CD4-positive, alpha-beta T cell treated with Interleukin-6 for 4 hours (primary cell): Measurements from ENCODE around the gene PARD3.
"Not testable (repeated sequence)": the region's sequence is repeated elsewhere in the genome, so short reads cannot be mapped to it uniquely, and the experiment has no call there.

Experiments
- DNase-seq: peaks from one replicate; pipeline ENCODE4 v3.0.0-alpha.2; 2020; ENCODE audit warnings: mixed read lengths

PARD3 gene

DNA sequence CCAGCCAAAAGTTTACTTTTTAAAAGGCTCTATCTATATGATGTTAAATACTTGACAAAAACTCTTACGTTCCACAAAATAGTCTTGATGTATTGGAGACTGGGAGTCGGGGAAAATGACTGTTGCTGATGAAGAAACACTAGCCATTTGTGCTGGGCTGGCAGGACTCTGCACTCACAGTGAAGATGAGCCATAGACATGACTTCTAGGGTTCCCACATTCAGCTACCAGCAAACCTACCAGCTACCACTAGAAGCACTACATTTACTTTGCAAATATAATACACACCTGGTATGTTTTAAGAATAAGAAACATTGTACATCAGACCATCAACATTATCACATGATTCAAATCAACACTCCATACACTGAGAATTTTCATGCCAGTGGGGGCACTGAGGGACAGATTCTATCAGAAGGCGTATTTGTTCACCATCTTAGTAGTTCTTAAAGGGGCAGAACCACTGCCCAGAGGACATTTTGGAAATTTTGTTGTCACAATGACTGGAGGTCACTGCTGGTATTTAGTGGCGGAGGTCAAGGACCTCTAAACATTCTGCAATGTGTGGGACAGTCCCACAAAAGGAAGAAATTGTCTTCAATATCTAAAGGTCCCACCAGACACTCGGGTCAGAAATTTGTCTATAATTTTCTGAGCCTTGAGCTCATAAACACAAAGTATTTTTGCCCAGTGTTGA is 52.3 kb downstream of the PARD3 start:
- no peak for DNase-seq

DNA sequence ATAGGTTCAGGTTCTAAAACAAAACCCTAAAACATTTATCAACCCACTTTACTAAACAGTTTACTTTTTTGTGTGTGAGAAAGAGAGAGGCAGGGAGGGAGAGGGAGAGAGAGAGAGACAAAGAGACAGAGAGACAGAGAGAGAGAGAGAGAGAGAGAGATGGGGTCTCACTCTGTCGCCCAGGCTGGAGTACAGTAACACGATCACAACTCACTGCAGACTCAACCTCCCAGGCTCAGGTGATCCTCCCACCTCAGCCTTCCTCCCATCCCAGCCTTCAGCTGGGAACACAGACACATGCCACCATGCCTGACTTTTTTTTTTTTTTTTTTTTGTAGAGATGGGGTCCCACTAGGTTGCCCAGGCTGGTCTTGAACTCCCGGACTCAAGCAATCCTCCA is 52.9 kb downstream of the PARD3 start:
- no peak for DNase-seq

DNA sequence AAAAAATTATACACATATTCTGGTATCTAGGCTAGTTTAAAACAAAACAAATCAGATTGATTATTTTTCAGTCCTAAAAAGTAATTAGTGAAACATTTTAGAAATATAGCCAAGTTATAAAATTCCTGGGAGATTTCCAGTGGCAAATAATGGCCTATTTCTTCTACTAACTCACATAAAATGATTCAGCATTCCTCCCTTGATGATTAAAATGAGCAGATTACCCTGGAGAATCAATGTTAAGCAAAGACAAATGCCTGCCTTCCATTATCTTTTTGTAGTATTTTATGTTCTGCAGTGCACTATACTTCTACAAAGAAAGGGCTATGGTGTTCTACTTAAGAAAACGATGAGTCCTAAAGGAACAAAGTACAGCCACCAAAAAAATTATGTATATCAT is 53.6 kb downstream of the PARD3 start:
- no peak for DNase-seq

DNA sequence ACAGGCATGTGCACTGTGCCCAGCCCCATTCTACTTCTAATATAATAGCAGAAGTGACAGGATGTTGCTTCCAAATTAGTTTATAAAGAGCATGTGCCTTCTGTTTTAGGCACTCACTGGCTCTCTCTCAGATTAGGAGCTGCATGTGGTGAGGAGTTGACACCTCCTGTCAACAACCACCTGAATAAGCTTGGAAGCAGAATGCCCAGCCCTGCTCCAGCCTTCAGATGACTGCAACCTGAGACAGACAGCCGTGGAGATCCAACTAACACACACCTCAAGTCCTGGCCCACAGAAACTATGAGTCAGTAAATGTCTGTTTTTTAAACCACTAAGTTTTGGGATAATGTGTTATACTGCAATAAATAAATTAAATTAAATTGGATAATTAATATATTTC is 54.5 kb downstream of the PARD3 start:
- DNase-seq = no peak

DNA sequence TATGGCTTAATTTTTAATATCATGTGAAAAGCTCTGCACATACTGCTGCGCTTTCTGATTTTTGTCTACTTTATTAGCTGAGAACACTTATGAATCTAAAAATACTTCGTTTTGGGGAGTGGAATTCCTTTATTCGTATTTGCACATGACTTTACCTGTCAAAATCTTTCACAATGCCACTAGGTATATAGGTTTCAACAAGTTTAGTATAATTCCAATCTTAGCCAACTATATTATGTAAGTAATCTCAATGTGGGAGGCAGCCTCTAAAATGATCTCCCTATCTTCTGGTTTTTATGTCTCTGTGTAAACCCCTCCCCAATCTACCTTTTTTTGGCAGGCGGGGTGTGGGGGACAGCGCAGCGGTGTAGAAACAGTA is 55.3 kb downstream of the PARD3 start:
- DNase-seq = no peak

DNA sequence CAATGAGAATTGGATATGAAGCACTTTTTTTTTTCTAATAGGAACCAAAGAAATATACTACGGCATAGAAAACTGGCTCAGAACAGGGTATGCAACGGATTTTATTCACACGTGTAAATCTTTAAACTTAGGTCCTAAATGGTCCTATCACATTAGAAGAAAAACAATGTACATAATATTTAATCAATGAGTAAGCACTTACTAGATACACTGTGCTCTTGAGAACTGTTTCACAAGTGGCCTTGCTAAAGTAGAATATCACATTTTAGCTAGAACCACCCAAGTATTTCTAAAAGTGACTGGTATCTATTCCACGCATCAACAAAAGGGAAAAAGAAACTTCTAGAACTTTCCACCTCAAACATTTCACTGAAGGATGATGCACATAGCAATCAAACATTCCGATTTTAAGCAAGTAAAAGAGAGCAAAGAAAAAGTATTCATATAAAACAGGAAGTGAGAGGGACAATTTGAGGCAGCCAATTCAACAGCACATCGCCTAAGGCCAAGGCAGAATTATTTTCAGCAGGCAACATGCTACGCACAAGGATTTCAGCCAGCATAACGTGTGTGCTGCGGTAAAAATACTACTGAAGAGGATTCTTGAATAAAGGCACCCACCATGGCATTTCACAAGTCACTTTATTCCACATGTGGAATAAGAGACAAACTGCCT is 55.8 kb downstream of the PARD3 start:
- no peak for DNase-seq

DNA sequence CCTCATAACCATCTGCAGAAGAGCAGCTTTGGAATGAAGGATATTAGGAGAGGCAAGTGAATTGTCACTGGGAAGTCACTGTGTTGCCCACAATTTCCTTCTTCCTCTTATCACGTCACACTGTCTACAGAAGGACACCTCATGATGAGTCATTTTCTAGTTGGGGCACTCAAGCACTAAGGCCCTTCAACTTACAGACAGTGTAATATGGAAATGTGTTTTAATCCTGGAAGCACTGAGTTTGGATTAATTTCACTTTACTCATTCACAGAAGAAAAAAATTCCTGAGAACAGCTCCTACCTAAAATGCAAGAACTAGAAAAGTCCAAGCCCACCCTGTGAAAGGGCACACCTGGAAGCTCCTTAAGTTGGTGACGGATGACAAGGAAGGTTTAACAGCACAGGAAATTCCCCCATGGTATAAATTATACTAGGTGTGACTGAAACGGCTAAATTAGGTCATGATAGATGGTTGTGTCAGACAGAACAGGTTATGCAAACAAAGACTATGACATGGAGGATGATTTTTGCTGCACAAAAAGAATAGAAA is 56.6 kb downstream of the PARD3 start:
- DNase-seq = no peak

DNA sequence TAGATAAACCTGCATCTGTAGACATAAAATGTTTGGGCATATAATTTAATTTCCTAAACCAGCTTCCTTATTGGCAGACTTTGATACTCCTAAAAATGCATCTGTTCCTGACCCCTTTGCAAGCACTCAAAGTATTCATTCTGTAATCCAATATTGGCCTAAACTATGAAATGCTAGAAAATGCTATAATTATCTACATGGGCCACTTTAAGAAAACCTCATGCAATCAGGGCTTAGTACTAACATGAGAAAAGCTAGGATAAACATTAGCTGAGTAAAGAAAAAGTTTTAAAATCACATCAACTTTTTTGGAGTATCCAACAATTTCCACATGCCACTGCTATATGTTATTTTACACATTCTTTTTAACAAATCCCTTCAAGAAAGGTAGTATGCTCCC is 57.2 kb downstream of the PARD3 start:
- DNase-seq = no peak

DNA sequence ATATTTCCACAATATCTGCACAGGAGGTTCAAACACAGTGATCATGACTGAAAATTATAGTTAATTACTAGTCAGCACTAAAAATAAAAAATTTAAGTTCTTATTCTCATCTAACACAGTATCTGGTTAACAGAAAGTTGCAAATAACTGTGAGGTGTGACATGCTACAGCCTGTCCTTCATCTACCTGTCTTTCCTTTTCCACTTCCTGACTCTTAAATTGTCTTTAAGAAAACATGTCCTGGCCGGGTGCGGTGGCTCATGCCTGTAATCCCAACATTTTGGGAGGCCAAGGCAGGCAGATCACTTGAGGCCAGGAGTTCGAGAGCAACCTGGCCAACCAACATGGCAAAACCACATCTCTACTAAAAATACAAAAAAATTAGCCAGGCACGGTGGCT is 57.9 kb downstream of the PARD3 start:
- DNase-seq = not testable (repeated sequence)

DNA sequence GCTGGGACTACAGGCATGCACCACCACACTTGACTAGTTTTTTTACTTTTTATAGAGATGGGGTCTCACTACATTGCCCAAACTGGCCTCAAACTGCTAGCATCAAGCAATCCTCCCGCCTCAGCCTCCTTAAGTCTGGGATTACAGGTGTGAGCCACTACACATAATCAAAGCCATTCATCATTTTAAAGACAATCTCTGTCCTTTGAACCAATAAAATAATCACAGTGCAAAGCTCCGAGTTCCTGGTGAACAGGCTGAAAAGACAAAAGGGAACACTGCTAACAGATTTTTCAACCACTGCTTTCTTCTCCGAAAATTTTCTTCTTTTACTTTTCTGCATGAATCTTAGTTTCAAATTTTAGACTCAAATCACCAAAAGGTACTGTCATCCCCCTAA is 58.5 kb downstream of the PARD3 start:
- DNase-seq = no peak

DNA sequence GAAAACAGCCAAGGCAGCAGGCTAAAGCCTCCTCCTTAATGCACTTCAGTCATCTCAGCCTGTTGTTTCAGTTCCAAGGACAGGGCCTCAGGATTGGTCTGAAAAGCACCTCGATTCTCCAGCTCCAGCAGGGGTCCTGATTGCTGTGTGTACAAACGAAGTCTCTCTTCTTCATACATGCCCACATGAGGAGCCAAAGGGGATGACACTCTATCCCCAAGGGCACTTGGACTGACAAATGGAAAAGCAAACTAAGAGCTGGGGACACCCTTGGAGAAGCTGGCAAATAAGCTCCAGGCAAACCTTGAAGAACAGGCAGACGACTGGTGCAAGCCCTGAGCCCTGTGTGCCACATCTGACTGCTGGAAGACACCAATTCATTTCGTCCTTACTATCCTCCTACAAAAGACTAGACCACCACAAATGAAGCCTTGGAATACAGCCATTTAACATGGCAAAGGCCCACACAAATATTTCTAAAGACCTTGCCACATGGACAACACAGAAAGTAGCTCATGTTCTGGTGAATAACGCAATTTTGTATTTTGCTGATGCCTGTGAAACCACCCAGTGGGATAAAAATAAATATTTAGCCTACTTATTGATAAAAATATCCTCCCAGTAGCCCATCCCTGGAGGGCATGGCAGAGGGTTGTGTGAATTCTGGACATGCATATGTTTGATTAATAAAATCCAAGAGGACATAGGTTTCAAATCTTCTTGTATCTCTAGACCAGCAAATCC is 61.9 kb downstream of the PARD3 start:
- no peak for DNase-seq

DNA sequence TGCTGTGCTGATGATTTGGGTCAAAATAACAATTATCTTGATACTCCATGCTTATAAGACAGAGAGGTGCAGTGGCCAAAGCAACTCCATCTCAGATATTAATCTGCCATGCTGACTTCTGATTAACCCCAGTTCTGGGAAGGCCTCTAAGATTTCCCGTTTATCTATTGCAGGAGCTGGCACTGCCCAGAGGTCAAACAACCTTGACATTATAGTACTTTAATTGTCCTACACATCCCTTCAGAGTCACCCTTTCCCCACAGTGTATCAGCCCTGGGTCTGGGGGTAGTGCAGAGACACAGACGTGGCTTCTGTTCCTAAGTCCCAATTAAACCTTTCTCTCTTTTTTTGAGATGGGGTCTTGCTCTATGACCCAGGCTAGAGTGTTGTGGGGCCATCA is 63.8 kb downstream of the PARD3 start:
- no peak for DNase-seq

DNA sequence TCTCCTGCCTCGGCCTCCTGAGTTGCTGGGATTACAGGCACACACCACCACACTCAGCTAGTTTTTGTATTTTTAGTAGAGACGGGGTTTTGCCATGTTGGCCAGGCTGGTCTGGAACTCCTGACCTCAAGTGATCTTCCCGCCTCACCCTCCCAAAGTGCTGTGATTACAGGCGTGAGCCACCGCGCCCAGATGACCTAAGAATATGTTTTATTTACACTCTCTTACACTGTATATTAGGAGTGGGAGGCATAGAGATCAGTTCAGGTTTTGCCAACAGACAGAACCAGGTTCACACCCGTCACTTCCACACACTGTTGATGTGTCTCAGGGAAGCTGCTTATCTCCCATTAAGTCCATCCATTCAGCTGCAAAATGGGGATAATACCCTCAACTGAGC is 64.3 kb downstream of the PARD3 start:
- DNase-seq = not testable (repeated sequence)

DNA sequence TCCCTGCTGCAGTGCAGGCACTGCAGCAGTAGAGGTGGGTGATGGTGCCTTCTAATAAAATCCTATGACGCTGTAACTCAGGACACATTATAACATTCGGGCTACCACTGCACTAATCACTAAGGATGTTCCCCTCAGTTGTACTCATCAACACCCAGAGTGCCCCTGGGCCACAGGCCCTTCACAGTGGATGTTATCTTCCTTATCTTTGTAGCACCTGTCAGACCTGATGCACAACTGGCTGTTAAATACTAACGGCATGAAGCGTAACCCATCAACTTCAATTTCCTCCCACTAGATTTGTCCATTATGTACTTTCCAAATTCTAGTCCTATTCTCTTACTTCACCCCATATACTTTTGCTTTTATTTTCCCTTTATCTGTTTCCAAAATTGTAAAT is 66.3 kb downstream of the PARD3 start:
- no peak for DNase-seq

DNA sequence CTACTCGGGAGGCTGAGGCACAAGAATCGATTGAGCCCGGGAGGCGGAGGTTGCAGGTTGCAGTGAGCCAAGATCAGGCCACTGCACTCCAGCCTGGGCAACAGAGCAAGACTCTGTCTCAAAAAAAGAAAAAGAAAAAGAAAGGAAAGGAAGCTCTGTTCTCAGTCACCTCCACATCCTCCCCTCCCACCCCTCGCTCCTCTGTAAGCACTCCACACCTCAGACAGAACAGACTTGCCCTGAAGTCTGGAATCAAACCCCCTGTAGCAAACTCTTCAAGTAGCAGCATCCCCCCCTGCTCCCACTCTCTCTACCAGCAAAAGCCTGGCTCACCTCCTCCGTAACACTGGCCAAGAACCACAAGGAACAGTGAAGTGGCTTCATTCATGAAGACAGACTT is 66.7 kb downstream of the PARD3 start:
- no peak for DNase-seq

DNA sequence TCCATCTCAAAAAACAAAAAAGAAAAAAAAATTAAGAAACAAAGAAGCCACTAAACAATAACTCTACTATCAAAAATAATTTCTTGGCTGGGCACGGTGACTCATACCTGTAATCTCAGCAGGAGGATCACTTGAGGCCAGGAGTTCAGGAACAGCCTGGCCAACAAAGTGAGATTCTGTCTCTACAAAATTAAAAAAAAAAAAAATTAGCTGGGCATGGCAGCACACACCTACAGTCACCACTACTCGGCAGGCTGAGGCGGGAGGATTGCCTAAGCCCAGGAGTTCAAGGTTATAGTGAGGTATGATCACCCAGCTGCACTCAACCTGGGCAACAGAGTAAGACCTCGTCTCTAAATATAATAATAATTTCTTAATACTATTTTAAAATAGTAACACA is 69.0 kb downstream of the PARD3 start:
- DNase-seq = no peak

DNA sequence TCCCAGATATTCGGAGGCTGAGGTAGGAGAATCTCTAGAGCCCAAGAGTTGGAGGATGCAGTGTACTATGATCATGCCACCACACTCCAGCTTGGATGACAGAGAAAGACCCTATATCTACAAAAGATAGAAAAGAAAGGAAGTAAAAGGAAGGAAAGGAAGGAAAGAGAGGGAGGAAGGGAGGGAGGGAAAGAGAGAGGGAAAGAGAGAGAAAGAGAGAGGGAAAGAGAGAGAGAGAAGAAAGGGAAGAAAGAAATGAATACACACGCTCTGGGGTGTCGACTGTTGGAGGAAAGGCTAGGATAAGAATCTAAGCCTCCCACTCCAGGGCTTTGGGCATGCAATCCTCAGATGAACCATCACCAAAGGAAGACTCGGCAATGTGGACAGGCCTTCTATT is 69.9 kb downstream of the PARD3 start:
- DNase-seq = no peak

DNA sequence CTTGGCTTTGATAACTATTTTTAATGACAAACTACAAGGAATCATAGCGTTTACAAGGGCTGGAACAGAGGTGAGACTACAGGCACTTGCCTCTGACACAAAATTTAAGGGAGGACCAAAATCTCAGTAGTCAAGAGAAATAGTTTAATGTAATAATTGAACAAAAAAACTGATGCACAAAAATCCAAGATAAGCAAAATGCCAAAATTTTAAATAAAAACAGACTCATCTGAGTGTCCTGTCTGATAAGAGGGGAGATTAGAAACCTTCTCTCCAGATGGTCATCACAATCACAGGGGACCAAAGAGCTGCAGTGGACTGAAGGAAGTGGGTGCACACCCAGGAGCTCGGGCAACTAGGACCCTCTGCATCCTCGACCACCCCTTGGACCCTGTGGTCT is 70.5 kb downstream of the PARD3 start:
- no peak for DNase-seq

DNA sequence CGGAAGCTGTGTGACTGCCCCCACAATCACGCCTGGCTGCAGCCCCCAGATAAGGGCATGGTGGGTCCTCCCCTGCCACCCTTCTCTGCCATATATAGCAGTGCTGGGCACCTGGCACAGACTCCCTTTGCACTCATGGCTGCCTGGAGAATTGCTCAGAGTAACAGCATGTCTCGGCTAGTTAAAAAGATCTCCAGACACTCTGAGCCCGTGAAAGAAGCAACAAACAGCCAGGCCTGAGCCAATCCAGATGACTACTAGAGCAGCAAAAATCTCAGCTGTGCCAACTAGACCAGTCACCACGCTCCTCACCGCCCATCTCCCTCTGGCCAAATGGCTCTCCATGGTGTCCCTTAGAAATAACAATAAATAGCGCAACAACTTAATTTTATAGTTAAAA is 71.3 kb downstream of the PARD3 start:
- no peak for DNase-seq

DNA sequence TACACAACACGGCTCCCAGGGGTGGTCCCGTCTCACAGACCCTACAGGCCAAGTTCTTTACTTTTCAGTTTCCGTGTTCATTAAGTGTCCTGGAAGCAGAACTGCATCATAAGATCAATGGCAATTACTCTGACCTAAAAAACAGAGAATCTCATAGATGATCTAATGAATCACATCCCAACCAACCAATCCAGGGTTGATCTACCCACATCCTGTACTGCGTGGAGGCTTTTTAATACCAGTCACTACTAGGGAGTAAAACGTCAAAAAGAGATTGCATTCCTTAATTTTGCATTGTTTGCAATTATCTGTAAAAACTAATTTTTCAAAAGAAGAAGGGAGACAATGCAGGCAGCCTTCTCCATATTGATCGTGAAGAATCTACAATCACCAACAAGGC is 72.6 kb downstream of the PARD3 start:
- DNase-seq = no peak

DNA sequence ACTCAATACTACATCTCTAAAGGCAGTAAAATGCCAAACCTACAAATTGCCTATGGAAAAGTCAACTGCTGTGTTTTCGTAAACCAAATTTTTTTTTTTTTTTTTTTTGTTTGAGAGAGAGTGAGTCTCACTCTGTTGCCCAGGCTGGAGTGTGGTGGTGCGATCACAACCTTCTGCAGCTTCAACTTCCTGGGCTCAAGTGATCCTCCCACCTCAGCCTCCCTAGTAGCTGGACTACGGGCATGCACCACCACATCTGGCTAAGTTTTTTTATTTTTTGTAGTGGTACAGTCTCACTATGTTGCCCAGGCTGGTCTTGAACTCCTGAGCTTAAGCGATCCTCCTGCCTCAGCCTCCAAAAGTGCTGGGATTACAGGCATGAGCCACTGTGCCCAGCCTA is 74.0 kb downstream of the PARD3 start:
- not testable (repeated sequence) for DNase-seq

DNA sequence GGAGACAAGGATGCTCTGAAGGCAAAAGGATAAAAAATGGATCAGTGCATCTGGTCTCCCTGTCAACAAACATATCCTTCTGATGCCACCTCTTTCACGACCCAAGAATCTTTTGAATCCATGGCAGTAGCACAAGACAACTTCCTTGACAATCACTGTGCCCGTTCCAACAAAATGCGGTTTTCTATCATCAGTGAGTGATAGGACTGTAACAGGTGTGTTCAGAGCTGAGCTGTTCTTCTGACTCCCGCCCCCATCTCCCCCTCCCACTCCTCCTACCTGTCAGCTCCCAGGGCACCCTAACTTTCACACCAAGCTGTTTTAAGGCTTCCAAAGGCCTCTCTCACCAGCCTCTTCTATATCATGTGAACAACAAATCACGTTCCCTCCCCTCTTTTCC is 74.8 kb downstream of the PARD3 start:
- no peak for DNase-seq

DNA sequence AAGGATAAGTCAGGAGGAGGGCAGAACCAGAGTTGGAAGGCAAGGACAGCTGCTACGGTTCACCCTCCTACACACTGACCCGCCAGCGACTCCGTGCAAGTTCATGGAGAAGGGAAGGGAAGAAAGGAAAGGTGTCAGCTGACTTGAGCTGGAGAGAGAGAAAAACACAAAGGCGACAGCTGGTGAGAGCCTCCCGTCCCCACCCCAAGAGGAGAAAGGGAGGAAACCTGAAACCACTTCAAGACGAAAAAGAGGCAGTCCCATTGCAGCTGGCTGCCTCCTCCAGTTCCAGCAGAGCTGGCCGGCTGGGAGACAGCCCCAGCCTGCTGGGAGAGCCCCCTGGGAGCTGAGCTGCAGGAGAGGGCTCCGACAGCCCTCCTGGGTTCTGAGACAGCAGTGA is 75.2 kb downstream of the PARD3 start:
- DNase-seq = no peak

DNA sequence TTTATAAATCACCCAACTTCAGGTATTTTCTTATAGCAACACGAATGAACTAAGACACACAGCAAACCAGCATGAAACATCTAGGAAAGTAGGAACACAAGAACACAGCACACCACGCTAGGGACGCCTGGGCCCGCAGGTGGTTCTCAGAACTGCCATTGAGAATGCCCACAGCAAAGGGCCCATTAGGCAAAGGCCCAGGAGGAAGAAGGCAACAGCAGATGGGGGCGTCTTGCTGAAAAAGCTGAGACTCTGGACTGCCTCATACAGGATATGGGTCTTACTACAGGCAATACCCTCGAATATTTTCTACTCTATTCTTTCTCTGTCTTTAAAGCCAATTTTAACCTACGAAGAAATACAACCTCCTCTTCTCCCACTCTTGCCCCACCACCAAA is 77.3 kb downstream of the PARD3 start:
- no peak for DNase-seq
